ENCODE data around the gene VAC14. TPM values are rescaled to one million over a fixed set of nuclear protein-coding genes. Genes with fewer than 3 reads are reported as not detected.

VAC14 gene
- polyA plus RNA-seq, 1 donor from 2014 or later, result 8.6 TPM

GRCh38 chr16:70784692-70785555 is 16.0 kb downstream of the VAC14 start:
- H3K9ac ChIP-seq (ENCODE audit: low read length), result no peak overlapping the region
- H3F3A ChIP-seq (ENCODE audit: insufficient read depth, low read length, poor library complexity, severe bottlenecking), result no peaks in the 10 kb centered on the region
- no peak overlapping the region for H3K4me3 ChIP-seq (ENCODE audit: low read length)
- TF ChIP-seq RAD21 (conservative IDR thresholded peaks at IDR 0.05) (no peak), EP300 (conservative IDR thresholded peaks at IDR 0.05; ENCODE audit: poor library complexity, severe bottlenecking) (no peak), TAF1 (IDR thresholded peaks at IDR 0.05; ENCODE audit: low read depth) (no peak), EZH2 (IDR thresholded peaks at IDR 0.05; ENCODE audit: borderline replicate concordance, insufficient read depth, low read length, poor library complexity, severe bottlenecking) (no peak), SMC3 (conservative IDR thresholded peaks at IDR 0.05; ENCODE audit: poor library complexity) (no peak), POLR2AphosphoS5 (IDR thresholded peaks at IDR 0.05) (no peak), CTCF (IDR thresholded peaks at IDR 0.05; ENCODE audit: poor library complexity, severe bottlenecking) (no peak), MXI1 (conservative IDR thresholded peaks at IDR 0.05; ENCODE audit: poor library complexity, severe bottlenecking) (no peak)
- TF ChIP-seq, protein P1, sequence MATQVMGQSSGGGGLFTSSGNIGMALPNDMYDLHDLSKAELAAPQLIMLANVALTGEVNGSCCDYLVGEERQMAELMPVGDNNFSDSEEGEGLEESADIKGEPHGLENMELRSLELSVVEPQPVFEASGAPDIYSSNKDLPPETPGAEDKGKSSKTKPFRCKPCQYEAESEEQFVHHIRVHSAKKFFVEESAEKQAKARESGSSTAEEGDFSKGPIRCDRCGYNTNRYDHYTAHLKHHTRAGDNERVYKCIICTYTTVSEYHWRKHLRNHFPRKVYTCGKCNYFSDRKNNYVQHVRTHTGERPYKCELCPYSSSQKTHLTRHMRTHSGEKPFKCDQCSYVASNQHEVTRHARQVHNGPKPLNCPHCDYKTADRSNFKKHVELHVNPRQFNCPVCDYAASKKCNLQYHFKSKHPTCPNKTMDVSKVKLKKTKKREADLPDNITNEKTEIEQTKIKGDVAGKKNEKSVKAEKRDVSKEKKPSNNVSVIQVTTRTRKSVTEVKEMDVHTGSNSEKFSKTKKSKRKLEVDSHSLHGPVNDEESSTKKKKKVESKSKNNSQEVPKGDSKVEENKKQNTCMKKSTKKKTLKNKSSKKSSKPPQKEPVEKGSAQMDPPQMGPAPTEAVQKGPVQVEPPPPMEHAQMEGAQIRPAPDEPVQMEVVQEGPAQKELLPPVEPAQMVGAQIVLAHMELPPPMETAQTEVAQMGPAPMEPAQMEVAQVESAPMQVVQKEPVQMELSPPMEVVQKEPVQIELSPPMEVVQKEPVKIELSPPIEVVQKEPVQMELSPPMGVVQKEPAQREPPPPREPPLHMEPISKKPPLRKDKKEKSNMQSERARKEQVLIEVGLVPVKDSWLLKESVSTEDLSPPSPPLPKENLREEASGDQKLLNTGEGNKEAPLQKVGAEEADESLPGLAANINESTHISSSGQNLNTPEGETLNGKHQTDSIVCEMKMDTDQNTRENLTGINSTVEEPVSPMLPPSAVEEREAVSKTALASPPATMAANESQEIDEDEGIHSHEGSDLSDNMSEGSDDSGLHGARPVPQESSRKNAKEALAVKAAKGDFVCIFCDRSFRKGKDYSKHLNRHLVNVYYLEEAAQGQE (IDR thresholded peaks at IDR 0.05; ENCODE audit: borderline replicate concordance), result no peak
- H2AFZ ChIP-seq (ENCODE audit: low read depth, low read length), result no peak overlapping the region
- H3K27me3 ChIP-seq (ENCODE audit: insufficient read depth, low read depth, low read length), result no peaks in the 10 kb centered on the region
- peaks cover 11% of the 10 kb centered on the region for H3K36me3 ChIP-seq (ENCODE audit: insufficient read depth, low read length)
- no peak overlapping the region for H3K27ac ChIP-seq (ENCODE audit: low read length)
- H3K9me3 ChIP-seq (ENCODE audit: low read length), result no peaks in the 10 kb centered on the region
- H3K9me2 ChIP-seq (ENCODE audit: insufficient read depth, low read length), result no peaks in the 10 kb centered on the region
- H4K20me1 ChIP-seq (ENCODE audit: insufficient read depth), result no peaks in the 10 kb centered on the region
- no peaks in the 10 kb centered on the region for H3K79me2 ChIP-seq (replicated peaks; ENCODE audit: insufficient read depth, low read length)
- H3K4me2 ChIP-seq (ENCODE audit: low read length), result no peak overlapping the region

DNA sequence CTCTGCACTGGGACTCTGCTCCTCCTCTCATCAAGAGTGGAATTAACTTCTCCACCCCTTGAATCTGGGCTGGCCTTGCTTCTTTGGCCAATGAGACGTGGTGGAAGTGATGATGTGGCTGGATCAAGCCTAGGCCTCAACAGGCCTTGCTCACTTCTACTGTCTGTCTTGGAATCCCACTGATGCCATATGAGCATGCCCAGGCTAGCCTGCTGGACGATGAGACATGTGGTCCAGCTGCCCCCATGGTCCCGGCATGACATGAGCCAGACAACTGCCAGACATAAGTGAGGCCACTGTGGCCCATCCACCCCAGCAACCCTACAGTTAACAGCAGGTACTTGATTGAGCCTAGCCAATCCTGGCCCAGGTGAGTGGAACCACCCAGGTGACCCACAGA is 18.7 kb downstream of the VAC14 start:
- Histone ChIP-seq H3K27me3 (ENCODE audit: insufficient read depth, low read depth, low read length) (no peaks in the 10 kb centered on the region), H3K4me2 (ENCODE audit: low read length) (no peak overlapping the region), H4K20me1 (ENCODE audit: insufficient read depth) (no peaks in the 10 kb centered on the region), H3K36me3 (ENCODE audit: insufficient read depth, low read length) (peaks cover 11% of the 10 kb centered on the region), H3K9me2 (ENCODE audit: insufficient read depth, low read length) (no peaks in the 10 kb centered on the region), H2AFZ (ENCODE audit: low read depth, low read length) (no peak overlapping the region), H3K9me3 (ENCODE audit: low read length) (no peaks in the 10 kb centered on the region), H3K79me2 (replicated peaks; ENCODE audit: insufficient read depth, low read length) (no peaks in the 10 kb centered on the region), H3K27ac (ENCODE audit: low read length) (no peak overlapping the region), H3K4me3 (ENCODE audit: low read length) (no peak overlapping the region), H3F3A (ENCODE audit: insufficient read depth, low read length, poor library complexity, severe bottlenecking) (no peaks in the 10 kb centered on the region), H3K9ac (ENCODE audit: low read length) (no peak overlapping the region)
- TF ChIP-seq POLR2AphosphoS5 (IDR thresholded peaks at IDR 0.05), result no peak
- TF ChIP-seq SMC3 (conservative IDR thresholded peaks at IDR 0.05; ENCODE audit: poor library complexity), result no peak
- no peak for TF ChIP-seq RAD21 (conservative IDR thresholded peaks at IDR 0.05)
- no peak for TF ChIP-seq MXI1 (conservative IDR thresholded peaks at IDR 0.05; ENCODE audit: poor library complexity, severe bottlenecking)
- TF ChIP-seq, protein P1 (IDR thresholded peaks at IDR 0.05; ENCODE audit: borderline replicate concordance), result no peak
- TF ChIP-seq TAF1 (IDR thresholded peaks at IDR 0.05; ENCODE audit: low read depth), result no peak
- TF ChIP-seq EP300 (conservative IDR thresholded peaks at IDR 0.05; ENCODE audit: poor library complexity, severe bottlenecking), result no peak
- TF ChIP-seq CTCF (IDR thresholded peaks at IDR 0.05; ENCODE audit: poor library complexity, severe bottlenecking), result no peak
